PFSK-1 (cell line): ENCODE measurements around the gene PTPRN2.

Experiments
- FOXP2 ChIP-seq: optimal IDR thresholded peaks from 2 replicates; pipeline ENCODE3; 2011; ENCODE audit warnings: borderline replicate concordance, control low read depth, inconsistent platforms; ENCODE audit not compliant: insufficient read depth; ENCODE audit errors: extremely low read length, extremely low read depth
- POLR2AphosphoS5 ChIP-seq: IDR thresholded peaks from 2 replicates; pipeline ENCODE4 v1.6.1; 2012; ENCODE audit warnings: low read depth, mild to moderate bottlenecking, control low read depth, low read length, moderate library complexity
- SIN3A ChIP-seq: IDR thresholded peaks from 2 replicates; pipeline ENCODE4 v1.6.1; 2012; ENCODE audit warnings: mild to moderate bottlenecking, low read length, moderate library complexity, borderline replicate concordance; ENCODE audit not compliant: insufficient read depth
- TAF1 ChIP-seq: IDR thresholded peaks from 2 replicates; pipeline ENCODE4 v1.6.1; 2012; ENCODE audit warnings: low read length, control low read depth, borderline replicate concordance; ENCODE audit not compliant: insufficient read depth

DNA sequence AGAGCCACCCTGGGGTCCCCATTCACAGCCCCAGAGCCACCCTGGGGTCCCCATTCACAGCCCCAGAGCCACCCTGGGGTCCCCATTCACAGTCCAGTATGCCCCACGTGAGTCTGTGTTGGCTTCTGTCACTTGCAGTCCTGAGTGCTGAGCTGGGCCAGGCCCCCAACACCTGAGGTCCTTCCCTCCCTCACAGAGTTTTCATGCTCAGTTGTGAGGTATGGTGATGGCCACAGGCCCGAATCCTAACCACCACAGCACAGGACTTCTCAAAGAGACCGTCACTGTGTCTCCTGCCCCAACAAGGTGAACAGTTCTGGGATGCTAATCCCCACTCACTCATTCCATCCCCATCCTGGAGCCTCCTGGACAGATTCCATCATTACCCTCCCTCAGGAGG is 239.2 kb downstream of the PTPRN2 start:
- no peak for TF ChIP-seq POLR2AphosphoS5
- no peak for TF ChIP-seq SIN3A
- no peak for TF ChIP-seq FOXP2
- TF ChIP-seq TAF1 = no peak
